ENCODE results near the gene DNHD1.

DNA sequence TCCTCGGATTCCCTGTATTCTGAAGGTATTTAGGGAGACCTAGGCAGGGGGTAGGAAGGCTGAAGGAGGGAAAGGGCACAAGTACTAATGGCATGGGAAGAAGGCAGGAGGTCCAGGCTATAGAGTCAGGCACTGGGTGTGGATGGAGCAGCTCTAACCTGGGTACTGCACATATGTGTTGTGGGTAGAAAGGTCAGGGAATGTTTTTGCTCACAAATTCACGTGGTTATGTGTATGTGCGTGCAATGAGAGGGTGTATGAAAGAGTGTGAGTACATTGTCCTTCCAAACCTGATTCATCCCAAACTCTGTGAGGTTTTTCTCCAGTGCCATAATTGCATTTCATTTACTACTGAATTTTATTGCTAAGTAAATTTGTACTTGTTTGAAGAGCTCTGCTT is 23.2 kb downstream of the DNHD1 start:
- TF ChIP-seq, protein P1, sequence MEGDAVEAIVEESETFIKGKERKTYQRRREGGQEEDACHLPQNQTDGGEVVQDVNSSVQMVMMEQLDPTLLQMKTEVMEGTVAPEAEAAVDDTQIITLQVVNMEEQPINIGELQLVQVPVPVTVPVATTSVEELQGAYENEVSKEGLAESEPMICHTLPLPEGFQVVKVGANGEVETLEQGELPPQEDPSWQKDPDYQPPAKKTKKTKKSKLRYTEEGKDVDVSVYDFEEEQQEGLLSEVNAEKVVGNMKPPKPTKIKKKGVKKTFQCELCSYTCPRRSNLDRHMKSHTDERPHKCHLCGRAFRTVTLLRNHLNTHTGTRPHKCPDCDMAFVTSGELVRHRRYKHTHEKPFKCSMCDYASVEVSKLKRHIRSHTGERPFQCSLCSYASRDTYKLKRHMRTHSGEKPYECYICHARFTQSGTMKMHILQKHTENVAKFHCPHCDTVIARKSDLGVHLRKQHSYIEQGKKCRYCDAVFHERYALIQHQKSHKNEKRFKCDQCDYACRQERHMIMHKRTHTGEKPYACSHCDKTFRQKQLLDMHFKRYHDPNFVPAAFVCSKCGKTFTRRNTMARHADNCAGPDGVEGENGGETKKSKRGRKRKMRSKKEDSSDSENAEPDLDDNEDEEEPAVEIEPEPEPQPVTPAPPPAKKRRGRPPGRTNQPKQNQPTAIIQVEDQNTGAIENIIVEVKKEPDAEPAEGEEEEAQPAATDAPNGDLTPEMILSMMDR (IDR thresholded peaks at IDR 0.05), result no peak
- TF ChIP-seq EZH2 (IDR thresholded peaks at IDR 0.05) (no peak), EZH2phosphoT487 (IDR thresholded peaks at IDR 0.05) (no peak)

Data from neural progenitor cell (in vitro differentiated cells).